ENCODE measurements around the gene RPS6KB2. TPM values are rescaled to one million over a fixed set of nuclear protein-coding genes. Genes with fewer than 3 reads are reported as not detected.
A peak's percentile ranks its signal among the peaks of the same experiment; 100 is the strongest.

Gene RPS6KB2
- total and polyA plus RNA-seq, 9 of the 15 experiments (the other 6 are each of a cell fraction or from before 2014, with no cell fraction given): 0.42 to 122 (median 82.6) TPM

DNA sequence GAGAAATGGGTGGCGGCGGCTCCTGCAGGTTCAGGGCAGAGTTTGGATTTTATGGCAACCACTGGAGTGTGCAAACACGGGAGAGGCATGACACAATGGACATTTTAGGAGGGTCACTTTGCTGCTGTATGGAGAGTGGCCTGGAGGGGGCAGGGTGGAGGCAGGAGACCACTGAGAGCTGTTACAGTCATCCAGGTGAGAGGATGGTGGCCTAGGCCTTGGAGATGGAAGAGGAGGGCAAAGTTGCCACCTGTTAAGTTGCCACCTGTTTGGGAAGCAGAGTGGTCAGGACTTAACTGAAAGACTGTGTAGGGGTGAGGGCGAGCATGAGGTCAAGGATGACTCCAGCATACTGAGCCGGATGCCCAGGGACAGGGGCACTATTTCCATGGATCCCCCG lies 38.8 kb upstream of the RPS6KB2 start (continued):
- TF ChIP-seq, protein P1, sequence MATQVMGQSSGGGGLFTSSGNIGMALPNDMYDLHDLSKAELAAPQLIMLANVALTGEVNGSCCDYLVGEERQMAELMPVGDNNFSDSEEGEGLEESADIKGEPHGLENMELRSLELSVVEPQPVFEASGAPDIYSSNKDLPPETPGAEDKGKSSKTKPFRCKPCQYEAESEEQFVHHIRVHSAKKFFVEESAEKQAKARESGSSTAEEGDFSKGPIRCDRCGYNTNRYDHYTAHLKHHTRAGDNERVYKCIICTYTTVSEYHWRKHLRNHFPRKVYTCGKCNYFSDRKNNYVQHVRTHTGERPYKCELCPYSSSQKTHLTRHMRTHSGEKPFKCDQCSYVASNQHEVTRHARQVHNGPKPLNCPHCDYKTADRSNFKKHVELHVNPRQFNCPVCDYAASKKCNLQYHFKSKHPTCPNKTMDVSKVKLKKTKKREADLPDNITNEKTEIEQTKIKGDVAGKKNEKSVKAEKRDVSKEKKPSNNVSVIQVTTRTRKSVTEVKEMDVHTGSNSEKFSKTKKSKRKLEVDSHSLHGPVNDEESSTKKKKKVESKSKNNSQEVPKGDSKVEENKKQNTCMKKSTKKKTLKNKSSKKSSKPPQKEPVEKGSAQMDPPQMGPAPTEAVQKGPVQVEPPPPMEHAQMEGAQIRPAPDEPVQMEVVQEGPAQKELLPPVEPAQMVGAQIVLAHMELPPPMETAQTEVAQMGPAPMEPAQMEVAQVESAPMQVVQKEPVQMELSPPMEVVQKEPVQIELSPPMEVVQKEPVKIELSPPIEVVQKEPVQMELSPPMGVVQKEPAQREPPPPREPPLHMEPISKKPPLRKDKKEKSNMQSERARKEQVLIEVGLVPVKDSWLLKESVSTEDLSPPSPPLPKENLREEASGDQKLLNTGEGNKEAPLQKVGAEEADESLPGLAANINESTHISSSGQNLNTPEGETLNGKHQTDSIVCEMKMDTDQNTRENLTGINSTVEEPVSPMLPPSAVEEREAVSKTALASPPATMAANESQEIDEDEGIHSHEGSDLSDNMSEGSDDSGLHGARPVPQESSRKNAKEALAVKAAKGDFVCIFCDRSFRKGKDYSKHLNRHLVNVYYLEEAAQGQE (IDR thresholded peaks at IDR 0.05; ENCODE audit: borderline replicate concordance): peak; percentile 58; the same call in 1 of the 2 replicates
- TF ChIP-seq, protein P1 (CRISPR knock-in tag; IDR thresholded peaks at IDR 0.05; ENCODE audit: low read depth): no peak
- TF ChIP-seq, protein P2, sequence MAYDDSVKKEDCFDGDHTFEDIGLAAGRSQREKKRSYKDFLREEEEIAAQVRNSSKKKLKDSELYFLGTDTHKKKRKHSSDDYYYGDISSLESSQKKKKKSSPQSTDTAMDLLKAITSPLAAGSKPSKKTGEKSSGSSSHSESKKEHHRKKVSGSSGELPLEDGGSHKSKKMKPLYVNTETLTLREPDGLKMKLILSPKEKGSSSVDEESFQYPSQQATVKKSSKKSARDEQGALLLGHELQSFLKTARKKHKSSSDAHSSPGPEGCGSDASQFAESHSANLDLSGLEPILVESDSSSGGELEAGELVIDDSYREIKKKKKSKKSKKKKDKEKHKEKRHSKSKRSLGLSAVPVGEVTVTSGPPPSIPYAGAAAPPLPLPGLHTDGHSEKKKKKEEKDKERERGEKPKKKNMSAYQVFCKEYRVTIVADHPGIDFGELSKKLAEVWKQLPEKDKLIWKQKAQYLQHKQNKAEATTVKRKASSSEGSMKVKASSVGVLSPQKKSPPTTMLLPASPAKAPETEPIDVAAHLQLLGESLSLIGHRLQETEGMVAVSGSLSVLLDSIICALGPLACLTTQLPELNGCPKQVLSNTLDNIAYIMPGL (CRISPR knock-in tag; IDR thresholded peaks at IDR 0.05): no peak
- TF ChIP-seq, protein P3, sequence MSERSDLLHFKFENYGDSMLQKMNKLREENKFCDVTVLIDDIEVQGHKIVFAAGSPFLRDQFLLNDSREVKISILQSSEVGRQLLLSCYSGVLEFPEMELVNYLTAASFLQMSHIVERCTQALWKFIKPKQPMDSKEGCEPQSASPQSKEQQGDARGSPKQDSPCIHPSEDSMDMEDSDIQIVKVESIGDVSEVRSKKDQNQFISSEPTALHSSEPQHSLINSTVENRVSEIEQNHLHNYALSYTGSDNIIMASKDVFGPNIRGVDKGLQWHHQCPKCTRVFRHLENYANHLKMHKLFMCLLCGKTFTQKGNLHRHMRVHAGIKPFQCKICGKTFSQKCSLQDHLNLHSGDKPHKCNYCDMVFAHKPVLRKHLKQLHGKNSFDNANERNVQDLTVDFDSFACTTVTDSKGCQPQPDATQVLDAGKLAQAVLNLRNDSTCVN (CRISPR knock-in tag; IDR thresholded peaks at IDR 0.05): 0 out of 2 replicates have a peak, but pooled peaks have one; percentile 13
- no peak for TF ChIP-seq JUND (IDR thresholded peaks at IDR 0.05; ENCODE audit: borderline replicate concordance, low read depth, low read length)
- TF ChIP-seq JUND (tag; IDR thresholded peaks at IDR 0.05; ENCODE audit: borderline replicate concordance, low read depth, low read length): no peak
- TF ChIP-seq, protein P4, sequence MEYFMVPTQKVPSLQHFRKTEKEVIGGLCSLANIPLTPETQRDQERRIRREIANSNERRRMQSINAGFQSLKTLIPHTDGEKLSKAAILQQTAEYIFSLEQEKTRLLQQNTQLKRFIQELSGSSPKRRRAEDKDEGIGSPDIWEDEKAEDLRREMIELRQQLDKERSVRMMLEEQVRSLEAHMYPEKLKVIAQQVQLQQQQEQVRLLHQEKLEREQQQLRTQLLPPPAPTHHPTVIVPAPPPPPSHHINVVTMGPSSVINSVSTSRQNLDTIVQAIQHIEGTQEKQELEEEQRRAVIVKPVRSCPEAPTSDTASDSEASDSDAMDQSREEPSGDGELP (CRISPR knock-in tag; IDR thresholded peaks at IDR 0.05; ENCODE audit: borderline replicate concordance): peak; percentile 50; the same call in 1 of the 2 replicates
- no peak for TF ChIP-seq RHOXF2B (CRISPR knock-in tag; conservative IDR thresholded peaks at IDR 0.05)
- TF ChIP-seq ZNF586 (CRISPR knock-in tag; conservative IDR thresholded peaks at IDR 0.05): no peak
- TF ChIP-seq KLF16 (IDR thresholded peaks at IDR 0.05): 0 out of 2 replicates have a peak, but pooled peaks have one; percentile 15
- TF ChIP-seq CTBP1 (IDR thresholded peaks at IDR 0.05; ENCODE audit: borderline replicate concordance): peak; percentile 39; the same call in 1 of the 2 replicates
- TF ChIP-seq, protein P5, sequence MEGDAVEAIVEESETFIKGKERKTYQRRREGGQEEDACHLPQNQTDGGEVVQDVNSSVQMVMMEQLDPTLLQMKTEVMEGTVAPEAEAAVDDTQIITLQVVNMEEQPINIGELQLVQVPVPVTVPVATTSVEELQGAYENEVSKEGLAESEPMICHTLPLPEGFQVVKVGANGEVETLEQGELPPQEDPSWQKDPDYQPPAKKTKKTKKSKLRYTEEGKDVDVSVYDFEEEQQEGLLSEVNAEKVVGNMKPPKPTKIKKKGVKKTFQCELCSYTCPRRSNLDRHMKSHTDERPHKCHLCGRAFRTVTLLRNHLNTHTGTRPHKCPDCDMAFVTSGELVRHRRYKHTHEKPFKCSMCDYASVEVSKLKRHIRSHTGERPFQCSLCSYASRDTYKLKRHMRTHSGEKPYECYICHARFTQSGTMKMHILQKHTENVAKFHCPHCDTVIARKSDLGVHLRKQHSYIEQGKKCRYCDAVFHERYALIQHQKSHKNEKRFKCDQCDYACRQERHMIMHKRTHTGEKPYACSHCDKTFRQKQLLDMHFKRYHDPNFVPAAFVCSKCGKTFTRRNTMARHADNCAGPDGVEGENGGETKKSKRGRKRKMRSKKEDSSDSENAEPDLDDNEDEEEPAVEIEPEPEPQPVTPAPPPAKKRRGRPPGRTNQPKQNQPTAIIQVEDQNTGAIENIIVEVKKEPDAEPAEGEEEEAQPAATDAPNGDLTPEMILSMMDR (IDR thresholded peaks at IDR 0.05 in 2 of 3, conservative IDR thresholded peaks at IDR 0.05 in 1 of 3; ENCODE audit: insufficient read depth in 2 of 3, low read depth in 1 of 3, low read length in 3 of 3): peak; percentile 71 to 86 (median 78)
- TF ChIP-seq TOE1 (IDR thresholded peaks at IDR 0.05; ENCODE audit: borderline replicate concordance): 0 out of 2 replicates have a peak, but pooled peaks have one; percentile 26
- no peak for TF ChIP-seq TOE1 (CRISPR knock-in tag; IDR thresholded peaks at IDR 0.05; ENCODE audit: borderline replicate concordance, low read depth)

All from K562 (cell line).